Cerebellar cortex (tissue), 1 donor: Measurements from ENCODE around the gene MED13L.

ENCODE experiments used
- DNase-seq: peaks from one replicate; pipeline ENCODE4 v3.0.0-alpha.2; 2015; ENCODE audit warnings: low spot score

The MED13L gene

GRCh38 chr12:116089080-116089479, 188.4 kb downstream of the MED13L start:
- no peak for DNase-seq

DNA sequence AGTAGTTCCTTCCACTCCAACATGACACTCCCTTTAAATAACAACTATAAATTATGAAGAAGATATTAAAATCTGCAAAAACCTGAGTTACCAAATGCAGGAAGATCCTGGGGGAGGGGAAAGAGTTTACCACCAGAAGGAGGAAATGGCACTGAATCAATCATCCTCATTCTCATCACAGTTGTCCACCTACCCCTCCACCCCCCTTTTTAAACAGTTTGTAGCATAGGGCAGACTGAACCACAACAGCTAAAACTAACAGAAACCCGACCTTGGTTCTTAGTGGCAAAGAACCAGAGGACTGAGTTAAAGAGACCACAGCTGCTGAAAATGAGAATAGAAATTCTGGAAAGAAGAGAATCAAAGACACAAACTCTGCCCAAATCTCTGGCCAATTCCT, 189.5 kb downstream of the MED13L start:
- DNase-seq: no peak

DNA sequence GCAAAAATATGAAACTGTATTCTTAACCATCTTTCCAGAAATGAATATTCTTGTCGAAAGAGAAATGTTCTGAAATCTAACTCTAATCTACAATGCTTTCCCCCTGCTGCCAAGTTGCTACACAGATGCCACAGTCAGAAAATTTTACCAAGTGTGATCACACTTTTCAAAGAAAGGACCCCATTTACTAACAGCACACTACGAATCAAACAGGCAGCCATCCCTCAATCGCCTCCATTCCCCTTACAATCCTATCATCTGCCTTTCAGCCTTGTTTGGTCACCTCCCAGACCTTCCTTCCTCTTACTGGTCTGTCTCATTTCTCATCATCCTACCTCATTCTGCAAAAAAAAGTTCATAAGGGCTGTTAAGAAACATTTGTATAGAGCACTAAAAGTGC, 190.1 kb downstream of the MED13L start:
- DNase-seq: no peak

- DNase-seq: no peak
These were observed 197.1 kb downstream of the MED13L start for GRCh38 chr12:116080415-116080814.

- no peak for DNase-seq
These were observed 199.1 kb downstream of the MED13L start for GRCh38 chr12:116078396-116078795.

DNA sequence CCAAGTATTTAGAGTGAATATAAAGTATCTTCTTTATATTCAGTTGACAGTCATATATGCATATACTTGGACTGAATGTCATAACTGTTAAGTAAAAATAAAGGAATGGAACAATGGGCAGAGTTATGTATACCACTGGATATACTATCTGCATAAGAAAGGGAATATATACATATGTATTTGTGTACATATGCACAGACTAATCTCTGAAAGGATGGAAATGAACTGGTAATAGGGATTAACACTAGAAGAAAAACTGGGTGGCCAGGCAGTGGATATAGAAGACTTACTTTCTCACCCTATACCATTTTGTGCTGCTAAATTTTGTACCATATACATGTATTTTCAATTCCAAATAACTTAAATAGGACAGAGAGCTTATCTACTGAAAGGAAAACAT, 200.1 kb downstream of the MED13L start:
- no peak for DNase-seq

- DNase-seq: no peak
These were observed 201.1 kb downstream of the MED13L start for GRCh38 chr12:116076399-116076798.

- DNase-seq: no peak
These were observed 202.8 kb downstream of the MED13L start for GRCh38 chr12:116074686-116075085.

DNA sequence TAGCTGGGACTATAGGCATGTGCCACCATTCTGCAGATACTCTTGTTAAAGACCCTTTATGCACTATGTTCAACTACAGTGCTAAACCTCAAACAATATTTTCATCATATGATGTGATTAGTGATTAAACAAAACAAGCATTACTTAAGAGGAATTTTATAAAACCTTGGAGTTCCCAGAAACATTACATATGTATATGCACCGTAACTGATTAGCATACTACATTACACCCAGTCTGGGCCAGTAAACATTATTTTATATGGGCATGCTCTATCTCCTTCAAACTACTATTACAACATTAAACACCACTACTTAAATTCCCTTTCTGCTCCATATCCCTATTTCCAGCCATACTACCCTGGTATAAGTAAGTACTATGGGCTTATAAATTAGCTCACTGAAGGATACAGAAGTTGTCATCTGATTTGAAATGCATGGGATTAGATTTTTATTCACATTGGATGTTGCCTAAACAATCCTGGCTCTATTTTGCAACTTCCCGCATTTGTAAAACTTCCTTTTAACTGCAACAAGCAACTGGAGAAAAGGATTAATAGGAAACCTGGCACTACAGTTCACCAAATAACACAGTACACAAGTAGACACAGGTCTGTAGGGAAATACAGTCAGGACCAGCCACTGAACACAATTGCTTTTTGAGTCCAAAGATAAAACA, 205.8 kb downstream of the MED13L start:
- no peak for DNase-seq

- no peak for DNase-seq
These were observed 207.0 kb downstream of the MED13L start for GRCh38 chr12:116070444-116070843.

GRCh38 chr12:116069943-116070342, 207.6 kb downstream of the MED13L start:
- DNase-seq: no peak

DNA sequence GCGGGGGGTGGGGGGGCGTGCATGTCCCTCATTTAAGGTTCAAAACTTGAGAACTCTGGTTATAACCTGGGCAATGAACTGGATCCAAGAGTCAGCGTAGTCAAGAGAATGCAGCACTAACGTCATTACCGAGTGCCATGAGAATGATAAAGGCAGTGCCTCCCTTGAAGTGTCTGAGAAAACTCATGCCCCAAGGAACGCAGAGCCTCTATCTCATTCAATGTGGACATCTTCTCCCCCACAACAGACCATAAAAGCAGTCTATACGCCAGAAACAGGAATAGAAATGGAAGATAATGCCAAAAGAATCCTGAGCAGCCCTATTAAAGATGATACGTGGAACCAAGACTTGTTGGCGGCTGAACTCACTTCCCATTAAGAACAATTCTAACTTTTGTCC, 208.6 kb downstream of the MED13L start:
- DNase-seq: no peak

GRCh38 chr12:116068371-116068770, 209.1 kb downstream of the MED13L start:
- no peak for DNase-seq

GRCh38 chr12:116067892-116068291, 209.6 kb downstream of the MED13L start:
- no peak for DNase-seq

GRCh38 chr12:116066381-116067230, 210.9 kb downstream of the MED13L start:
- DNase-seq: no peak

DNA sequence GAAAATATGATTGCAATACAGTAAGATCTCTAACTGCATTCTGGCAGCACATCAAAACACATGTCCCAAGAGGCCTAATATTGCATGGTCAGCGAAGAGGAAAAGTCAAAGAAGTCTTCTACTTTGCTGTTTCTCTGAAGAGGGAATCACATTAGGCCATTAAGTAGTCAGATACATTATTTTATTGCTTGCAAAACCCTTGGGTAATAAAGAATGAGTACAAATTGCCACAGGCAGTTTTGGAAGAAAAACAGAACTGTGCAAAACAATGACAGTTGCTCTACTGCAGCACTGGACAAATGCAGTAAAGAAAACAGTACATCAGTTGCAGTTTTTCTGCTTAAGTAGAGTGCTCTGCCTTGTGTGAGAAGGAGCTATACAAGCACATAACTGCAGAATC, 211.9 kb downstream of the MED13L start:
- DNase-seq: no peak

- DNase-seq: no peak
These were observed 213.0 kb downstream of the MED13L start for GRCh38 chr12:116064493-116064892.

DNA sequence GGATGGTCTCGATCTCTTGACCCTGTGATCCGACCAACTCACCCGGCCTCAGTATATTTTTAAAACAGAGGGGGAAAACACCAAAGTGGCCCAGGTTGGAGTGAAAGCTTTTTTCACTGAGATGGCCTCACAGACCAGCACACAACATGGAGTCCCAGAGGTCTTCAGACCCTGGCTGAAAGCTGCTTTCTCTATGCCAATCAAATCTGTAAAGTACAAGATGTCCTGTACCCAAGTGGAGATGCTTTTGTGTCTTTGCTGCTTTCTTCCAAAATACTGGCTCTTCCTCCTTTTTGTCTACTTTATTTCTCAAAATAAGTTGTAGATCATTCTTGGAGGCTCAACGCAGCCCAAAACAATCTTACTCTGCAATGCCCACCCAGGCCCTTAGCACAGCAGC, 214.8 kb downstream of the MED13L start:
- DNase-seq: no peak

GRCh38 chr12:116060764-116061163, 216.7 kb downstream of the MED13L start:
- DNase-seq: no peak

- no peak for DNase-seq
These were observed 217.6 kb downstream of the MED13L start for GRCh38 chr12:116059904-116060303.

- no peak for DNase-seq
These were observed 218.9 kb downstream of the MED13L start for GRCh38 chr12:116058574-116058973.

DNA sequence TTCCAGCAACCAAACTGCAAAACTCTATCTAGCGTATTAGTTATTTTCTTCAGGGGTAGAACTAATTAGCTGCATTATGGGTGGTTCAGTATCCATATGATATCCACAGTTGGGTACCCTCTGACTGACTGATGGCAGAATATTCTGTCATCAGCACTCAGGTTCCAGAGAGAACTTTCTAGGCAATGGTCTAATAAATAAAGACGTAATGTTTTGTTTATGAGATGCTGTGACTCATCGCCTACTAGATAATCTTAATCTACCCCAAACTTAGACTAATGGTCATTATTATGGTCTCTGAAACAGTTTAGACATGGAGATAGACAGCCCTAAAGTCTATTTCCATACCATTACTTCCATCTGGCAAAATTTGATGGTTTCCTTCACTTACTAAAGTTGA, 220.1 kb downstream of the MED13L start:
- DNase-seq: no peak

DNA sequence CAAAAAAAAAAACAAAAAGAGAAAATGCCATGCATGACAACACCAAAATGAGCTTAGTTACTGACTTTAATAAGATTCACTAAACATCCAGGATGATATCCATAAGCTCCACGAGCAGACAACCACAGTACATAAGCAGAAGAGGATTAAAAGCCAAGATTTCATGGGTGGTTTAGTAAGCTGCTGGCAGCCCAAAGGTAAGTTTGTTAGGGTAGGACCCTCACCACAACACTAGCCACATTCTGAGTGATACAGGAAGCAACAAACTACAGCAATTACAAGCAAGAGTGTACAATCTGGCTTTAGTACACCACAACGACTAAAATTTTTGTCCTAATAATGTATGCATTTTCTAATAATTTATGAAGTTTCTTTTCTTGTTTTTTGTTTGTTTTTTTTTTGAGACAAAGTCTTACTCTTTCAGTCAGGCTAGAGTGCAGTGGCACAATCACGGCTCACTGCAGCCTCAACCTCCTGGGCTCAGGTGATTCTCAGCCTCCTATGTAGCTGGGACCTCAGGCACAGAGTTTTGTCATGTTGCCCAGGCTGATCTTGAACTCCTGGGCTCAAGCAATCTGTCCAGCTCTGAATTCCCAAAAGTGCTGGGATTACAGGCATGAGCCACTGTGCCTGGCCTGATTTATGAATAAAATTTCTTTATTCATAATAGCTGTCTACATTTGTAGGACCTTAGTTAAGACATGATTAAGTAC, 221.4 kb downstream of the MED13L start:
- peak; percentile 58 for DNase-seq
